ENCODE results near the gene CRYGS.

Gene CRYGS

GRCh38 chr3:186526256-186526606 lies 17.9 kb downstream of the CRYGS start:
- Histone ChIP-seq H3K9ac (ENCODE audit: low read length) (no peak overlapping the region), H2AFZ (ENCODE audit: low read length) (no peak overlapping the region), H3K79me2 (ENCODE audit: low read length) (no peaks in the 10 kb centered on the region), H3K4me2 (ENCODE audit: low read depth, low read length) (no peak overlapping the region), H3F3A (ENCODE audit: insufficient read depth, low read length) (no peaks in the 10 kb centered on the region), H4K20me1 (ENCODE audit: insufficient read depth, low read length) (no peaks in the 10 kb centered on the region), H3K36me3 (replicated peaks; ENCODE audit: insufficient read depth, low read length) (no peaks in the 10 kb centered on the region), H3K4me3 (ENCODE audit: low read length) (no peak overlapping the region), H3K27me3 (replicated peaks; ENCODE audit: insufficient read depth, low read length) (no peaks in the 10 kb centered on the region), H3K4me1 (ENCODE audit: low read length) (no peaks in the 10 kb centered on the region), H3K9me2 (replicated peaks; ENCODE audit: insufficient read depth, low read length) (no peaks in the 10 kb centered on the region), H3K9me3 (replicated peaks; ENCODE audit: insufficient read depth, low read length) (no peaks in the 10 kb centered on the region), H3K27ac (ENCODE audit: low read length) (no peak overlapping the region)
- no peak for DNase-seq
- no peak for TF ChIP-seq CTCF (IDR thresholded peaks at IDR 0.05; ENCODE audit: low read length)
- TF ChIP-seq EZH2phosphoT487 (IDR thresholded peaks at IDR 0.05; ENCODE audit: low read length): no peak
- no peak for TF ChIP-seq EZH2 (optimal IDR thresholded peaks at IDR 0.05; ENCODE audit: low read depth, low read length)

- H3F3A ChIP-seq (ENCODE audit: insufficient read depth, low read length): no peaks in the 10 kb centered on the region
- no peak overlapping the region for H3K27ac ChIP-seq (ENCODE audit: low read length)
- H3K9me3 ChIP-seq (replicated peaks; ENCODE audit: insufficient read depth, low read length): no peaks in the 10 kb centered on the region
- H2AFZ ChIP-seq (ENCODE audit: low read length): no peak overlapping the region
- H3K36me3 ChIP-seq (replicated peaks; ENCODE audit: insufficient read depth, low read length): no peaks in the 10 kb centered on the region
- no peak overlapping the region for H3K4me2 ChIP-seq (ENCODE audit: low read depth, low read length)
- TF ChIP-seq EZH2 (optimal IDR thresholded peaks at IDR 0.05; ENCODE audit: low read depth, low read length) (no peak), EZH2phosphoT487 (IDR thresholded peaks at IDR 0.05; ENCODE audit: low read length) (no peak), CTCF (IDR thresholded peaks at IDR 0.05; ENCODE audit: low read length) (no peak)
- H4K20me1 ChIP-seq (ENCODE audit: insufficient read depth, low read length): no peaks in the 10 kb centered on the region
- no peaks in the 10 kb centered on the region for H3K9me2 ChIP-seq (replicated peaks; ENCODE audit: insufficient read depth, low read length)
- no peaks in the 10 kb centered on the region for H3K79me2 ChIP-seq (ENCODE audit: low read length)
- no peak overlapping the region for H3K4me3 ChIP-seq (ENCODE audit: low read length)
- no peak overlapping the region for H3K9ac ChIP-seq (ENCODE audit: low read length)
- H3K27me3 ChIP-seq (replicated peaks; ENCODE audit: insufficient read depth, low read length): no peaks in the 10 kb centered on the region
- no peak for DNase-seq
- no peaks in the 10 kb centered on the region for H3K4me1 ChIP-seq (ENCODE audit: low read length)
Observed at GRCh38 chr3:186525369-186526255, 18.6 kb downstream of the CRYGS start.

GRCh38 chr3:186524616-186525015 lies 19.6 kb downstream of the CRYGS start:
- no peaks in the 10 kb centered on the region for H4K20me1 ChIP-seq (ENCODE audit: insufficient read depth, low read length)
- H3K27me3 ChIP-seq (replicated peaks; ENCODE audit: insufficient read depth, low read length): no peaks in the 10 kb centered on the region
- H3K4me1 ChIP-seq (ENCODE audit: low read length): no peaks in the 10 kb centered on the region
- no peaks in the 10 kb centered on the region for H3K9me3 ChIP-seq (replicated peaks; ENCODE audit: insufficient read depth, low read length)
- no peaks in the 10 kb centered on the region for H3K79me2 ChIP-seq (ENCODE audit: low read length)
- no peak overlapping the region for H3K27ac ChIP-seq (ENCODE audit: low read length)
- no peak overlapping the region for H3K9ac ChIP-seq (ENCODE audit: low read length)
- DNase-seq: no peak
- TF ChIP-seq EZH2 (optimal IDR thresholded peaks at IDR 0.05; ENCODE audit: low read depth, low read length) (no peak), CTCF (IDR thresholded peaks at IDR 0.05; ENCODE audit: low read length) (no peak), EZH2phosphoT487 (IDR thresholded peaks at IDR 0.05; ENCODE audit: low read length) (no peak)
- no peaks in the 10 kb centered on the region for H3F3A ChIP-seq (ENCODE audit: insufficient read depth, low read length)
- H3K36me3 ChIP-seq (replicated peaks; ENCODE audit: insufficient read depth, low read length): no peaks in the 10 kb centered on the region
- H3K9me2 ChIP-seq (replicated peaks; ENCODE audit: insufficient read depth, low read length): no peaks in the 10 kb centered on the region
- no peak overlapping the region for H3K4me2 ChIP-seq (ENCODE audit: low read depth, low read length)
- no peak overlapping the region for H3K4me3 ChIP-seq (ENCODE audit: low read length)
- no peak overlapping the region for H2AFZ ChIP-seq (ENCODE audit: low read length)

Measured in MM.1S (cell line).